ENCODE measurements around the gene STAG3.

Gene STAG3

DNA sequence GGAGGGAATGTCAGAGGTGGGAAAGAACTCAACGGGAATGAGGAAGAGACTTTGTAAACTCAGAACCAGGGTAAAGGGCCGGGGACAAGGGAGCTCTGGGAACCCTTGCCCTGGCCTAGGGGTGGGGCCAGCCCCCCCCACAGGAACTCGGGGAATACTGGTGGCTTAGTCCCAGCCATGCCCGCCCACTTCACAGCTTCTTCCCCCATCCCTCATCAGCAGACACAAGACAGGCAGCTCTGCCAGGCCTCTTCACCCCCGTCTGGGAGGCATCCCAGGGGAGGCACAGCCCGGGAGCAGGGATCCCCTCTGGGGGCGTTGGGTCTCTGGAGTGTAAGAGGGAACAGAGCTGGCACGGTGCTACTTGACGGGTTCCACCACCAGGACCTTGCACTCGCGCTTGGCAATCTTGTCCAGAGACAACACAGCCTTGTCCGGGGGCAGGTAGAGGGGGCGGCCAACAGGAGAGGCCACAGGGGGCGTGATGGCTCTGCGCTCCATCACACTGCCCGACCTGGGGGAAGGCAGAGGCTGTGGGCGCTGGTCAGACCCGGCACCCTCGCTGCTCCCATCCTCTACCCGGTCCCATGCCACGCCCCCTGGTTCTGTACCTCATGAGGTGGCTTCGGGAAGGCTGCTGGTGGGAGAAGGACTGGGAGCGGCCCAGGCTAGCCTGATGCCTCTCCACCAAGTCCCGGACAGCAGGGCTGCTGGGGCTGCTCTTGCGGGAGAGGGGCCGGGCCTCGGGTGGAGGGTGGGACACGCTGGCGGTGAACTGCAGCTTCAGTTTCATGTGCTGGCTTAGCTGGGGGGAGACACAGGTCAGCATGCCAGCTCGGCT lies 22.8 kb upstream of the STAG3 start:
- no peak for DNase-seq

DNA sequence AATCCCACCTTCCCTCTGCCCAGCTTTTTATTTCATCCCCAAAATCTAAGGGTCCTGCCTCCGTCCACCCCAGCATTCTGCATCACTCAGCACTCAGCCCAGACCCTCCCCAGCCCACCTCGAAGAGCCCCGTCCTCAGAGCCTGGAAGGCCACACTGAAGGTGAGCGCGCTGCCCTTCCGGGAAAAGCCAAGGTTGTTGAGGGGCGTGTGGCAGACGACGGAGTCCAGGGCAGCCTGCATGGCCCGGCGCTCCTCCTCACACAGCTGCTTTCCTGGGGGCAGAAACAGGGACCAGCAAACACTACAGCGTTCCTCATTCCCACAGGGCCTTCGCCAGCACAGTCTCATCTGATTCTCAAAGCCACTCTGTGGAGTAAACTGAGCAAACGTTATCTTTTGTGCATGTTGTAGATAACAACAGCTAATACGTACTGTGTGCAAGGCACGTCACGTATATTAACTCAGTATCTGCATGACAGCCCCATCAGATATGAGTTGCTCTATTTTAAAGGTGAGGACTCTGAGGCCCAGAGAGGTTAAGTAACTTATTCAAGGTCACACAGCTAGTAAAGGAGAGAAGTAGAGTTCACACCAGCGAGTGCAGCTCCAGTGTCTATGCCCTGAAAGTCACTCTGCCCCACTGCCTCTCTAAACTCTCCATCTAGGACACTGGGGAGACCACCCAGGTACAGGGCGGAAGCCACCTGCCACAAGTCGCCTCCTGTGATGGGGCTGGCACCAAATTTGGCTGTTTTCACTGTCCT lies 22.0 kb upstream of the STAG3 start:
- no peak for DNase-seq

DNA sequence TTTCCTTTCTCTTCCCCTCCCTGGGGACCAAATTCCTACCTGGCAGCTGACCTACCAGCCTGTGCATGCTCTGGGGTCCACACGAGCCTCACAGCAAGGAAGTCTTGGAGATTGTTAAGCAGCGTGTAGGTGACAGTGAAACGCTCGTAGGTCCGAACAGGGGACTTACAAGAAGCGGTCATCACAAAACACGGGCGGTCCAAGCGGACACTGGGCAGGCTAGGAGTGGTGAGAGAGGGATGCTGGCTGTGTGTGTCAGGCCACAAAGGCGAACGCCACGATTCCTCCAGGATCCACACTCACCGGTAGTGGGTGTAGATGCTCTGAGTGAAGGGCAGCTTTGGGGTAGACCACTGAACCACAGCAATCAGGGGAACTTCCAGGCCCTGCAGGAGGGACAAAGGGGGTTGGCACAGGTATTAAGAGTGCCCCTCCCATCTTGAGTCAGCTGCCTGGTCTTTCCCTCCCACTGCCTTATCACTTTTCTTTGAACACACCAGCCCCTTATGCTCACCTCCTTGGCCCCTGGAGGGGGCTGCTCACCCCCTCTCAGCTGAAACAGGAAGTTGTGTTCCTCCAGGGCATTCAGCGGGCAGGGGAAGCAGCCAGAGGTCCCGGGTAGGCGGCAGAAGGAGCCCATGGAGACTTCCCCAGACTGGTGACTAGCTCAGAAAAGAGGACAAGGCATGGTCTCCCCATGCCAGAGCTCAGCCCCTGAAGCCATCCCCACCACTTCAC lies 21.2 kb upstream of the STAG3 start:
- DNase-seq, result no peak

DNA sequence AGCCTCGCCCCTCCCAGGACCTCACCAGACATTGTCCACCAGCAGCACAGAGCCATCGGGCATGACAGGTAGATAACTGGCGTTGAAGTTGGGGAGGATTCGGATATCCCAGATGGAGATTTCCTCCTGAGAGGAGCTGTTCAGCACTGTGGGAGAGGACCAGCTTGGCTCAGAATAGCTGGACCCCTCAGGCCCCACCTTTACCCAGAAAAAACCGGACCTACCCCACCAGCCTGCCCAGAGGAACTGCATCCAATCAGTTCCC lies 20.7 kb upstream of the STAG3 start:
- DNase-seq, result no peak

DNA sequence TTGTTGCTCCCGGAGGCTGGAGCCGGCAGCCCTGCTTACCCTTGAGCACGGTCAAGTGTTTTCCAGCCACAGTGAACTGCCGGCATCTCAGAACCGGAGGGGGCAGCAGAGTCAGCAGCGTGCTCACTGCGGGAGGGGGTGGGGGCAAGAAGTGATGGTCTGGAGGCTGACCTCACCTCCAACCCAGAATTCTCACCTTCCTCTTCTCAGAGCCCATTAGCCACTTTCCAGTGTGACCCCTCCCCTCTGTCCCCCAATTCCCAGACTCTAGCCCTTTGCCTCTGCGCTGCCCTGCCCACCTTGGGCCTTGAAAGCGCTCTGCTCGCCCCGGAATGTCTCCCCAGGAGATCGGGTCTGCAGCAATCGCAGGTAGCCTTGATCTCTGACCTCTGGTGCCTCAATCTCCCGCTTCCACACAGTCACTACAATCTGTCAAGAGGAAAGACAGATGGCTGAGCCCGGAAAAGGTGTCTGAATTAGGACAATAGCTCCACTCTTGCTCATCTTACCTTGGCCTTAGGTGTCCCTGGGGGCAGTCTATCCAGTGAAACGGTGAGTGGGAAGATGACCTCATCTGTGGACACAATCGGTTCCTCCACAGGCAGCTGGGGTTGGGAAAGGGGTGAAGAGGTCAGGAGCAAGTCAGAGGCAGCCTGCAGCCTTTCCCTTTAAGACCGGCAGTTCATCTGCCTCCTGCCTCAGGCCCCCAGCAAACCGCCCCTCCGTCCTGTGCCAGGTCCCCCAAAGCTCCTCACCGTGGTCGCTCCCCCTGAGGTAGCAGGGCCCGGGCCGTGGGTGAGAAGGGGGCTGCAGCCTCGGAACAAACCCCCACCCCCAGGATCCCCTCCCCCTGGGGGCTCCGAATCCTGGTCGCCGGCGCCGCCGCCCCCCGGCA lies 20.1 kb upstream of the STAG3 start:
- DNase-seq, result peak; percentile 69

DNA sequence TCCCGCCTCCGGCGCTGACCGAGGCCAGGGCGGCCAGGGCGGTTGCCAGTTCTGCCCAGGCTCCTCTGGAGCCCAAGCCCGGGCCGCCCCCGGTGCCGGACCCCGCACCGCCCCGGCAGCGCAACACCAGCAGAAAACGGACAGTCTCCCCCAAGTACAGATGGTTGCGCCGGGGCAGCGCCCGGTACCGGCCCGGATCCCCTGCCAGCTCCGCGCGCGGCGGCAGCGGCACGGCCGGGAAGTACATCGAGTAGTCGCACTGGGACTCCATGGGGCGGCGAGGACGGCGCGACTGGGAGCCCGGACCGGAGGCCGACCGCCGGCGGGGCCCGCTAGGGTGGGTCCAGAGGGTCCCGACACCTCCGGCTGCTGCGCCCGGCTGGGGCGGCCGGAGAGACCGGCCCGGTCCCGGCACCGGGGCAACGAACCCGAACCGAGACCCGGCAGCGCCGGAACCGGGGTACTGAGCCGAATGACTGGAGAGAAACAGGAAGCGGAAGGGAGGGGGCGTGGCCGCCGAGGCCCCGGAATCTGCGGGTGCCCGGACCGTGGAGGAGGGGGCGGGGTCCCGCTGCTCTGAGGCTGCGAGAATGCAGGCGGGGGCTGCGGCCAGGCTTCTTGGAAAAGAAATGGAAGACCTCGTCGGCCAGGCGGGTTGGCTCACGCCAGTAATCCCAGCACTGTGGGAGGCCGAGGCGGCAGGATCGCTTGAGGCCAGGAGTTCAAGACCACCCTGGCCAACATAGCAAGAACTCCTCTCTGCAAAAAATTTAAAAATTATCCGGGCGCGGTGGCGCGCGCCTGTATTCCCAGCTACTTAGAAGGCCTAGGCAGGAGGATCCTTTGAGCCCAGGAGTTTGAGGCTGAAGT lies 19.3 kb upstream of the STAG3 start, which contains the start of gene TRAPPC14:
Gene TRAPPC14, minus strand, starts transcription at position 495 of the 870 bp plus-strand sequence. Its CDS starts 224 bp downstream, at position 271.
- peak; percentile 83 for DNase-seq

DNA sequence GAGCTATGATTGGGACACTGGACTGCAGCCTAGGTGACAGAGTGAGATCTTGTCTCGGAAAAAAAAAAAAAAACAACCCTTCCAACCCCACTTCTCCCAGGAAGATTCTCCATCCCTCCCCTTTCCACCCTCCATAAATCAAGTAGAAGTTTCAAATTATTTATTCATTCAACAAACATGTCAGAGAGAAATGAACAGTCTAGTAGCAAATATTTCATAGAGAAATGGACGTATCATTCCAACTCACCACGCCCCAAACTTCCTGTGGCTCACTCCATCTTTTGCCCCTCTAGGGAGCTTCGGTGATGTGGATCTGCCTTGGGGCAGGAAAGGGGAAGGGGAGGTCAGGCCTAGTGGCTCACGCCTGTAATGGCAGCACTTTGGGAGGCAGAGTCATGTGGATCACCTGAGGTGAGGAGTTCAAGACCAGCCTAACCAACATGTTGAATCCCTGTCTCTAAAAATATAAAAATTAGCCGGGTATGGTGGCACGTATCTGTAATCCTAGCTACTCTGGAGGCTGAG lies 18.6 kb upstream of the STAG3 start:
- DNase-seq, result no peak

DNA sequence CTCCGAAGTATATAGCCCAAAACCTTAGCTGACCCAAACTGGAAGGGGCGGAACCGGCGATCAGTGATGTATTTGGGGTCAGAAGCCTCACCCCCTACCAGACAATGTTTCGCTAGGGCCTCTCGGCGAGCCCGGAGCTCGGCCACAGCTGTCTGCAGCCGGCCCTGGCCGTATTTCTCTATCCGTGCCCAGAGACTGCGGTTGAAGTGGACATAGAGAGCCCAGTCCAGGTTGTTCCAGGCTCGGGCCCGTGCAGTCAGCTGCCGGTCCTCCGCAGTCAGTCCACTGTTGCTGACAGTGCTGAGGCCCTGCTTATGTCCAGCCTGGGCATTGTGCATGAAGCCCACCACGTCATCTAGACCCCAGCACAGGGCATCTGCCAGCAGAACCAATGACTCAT lies 17.7 kb upstream of the STAG3 start:
- no peak for DNase-seq

DNA sequence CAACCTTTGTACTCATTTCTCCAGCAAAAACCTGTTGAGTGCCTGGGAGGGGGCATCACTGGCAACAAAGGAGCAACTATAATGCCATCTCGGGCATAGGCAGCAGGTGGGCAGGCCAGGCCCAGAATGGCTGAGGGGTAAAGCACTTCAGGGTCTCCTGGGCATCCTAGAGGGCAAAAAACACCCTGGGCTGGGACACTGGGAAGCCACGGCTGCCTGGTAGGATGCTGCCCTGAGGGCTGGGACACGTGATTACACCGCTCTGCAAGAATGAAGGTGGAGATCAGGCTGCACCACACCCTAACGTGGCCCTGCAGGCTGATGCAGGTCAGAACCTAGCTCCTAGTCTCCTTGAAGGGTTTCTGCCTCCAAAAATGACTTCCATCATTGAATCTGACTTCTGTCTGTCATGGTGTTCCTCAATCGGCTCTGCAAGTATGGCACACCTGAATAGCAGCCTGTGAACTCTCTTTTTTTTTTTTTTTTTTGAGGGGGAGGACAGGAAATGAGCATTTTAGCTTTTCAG lies 14.6 kb upstream of the STAG3 start:
- DNase-seq, result peak; percentile 24

DNA sequence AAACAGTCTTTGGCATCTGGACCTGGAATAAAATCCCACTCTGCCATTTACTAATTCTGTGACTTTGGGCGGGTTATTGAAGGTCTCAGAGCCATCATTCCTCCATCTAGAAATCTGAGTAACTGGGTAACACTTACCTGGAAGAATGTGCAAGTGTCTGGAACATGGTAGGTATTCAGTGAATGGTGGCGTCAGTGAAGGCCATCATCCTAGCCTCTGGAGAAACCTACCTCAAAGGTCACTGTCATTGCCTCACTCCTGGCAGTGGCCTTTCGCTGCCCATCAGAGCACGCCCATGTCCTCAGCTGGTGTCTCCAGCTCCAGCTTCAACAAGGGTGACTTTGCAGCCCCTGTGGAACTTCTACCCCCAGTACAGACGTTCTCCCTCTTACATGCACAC lies 13.8 kb upstream of the STAG3 start:
- DNase-seq, result no peak

DNA sequence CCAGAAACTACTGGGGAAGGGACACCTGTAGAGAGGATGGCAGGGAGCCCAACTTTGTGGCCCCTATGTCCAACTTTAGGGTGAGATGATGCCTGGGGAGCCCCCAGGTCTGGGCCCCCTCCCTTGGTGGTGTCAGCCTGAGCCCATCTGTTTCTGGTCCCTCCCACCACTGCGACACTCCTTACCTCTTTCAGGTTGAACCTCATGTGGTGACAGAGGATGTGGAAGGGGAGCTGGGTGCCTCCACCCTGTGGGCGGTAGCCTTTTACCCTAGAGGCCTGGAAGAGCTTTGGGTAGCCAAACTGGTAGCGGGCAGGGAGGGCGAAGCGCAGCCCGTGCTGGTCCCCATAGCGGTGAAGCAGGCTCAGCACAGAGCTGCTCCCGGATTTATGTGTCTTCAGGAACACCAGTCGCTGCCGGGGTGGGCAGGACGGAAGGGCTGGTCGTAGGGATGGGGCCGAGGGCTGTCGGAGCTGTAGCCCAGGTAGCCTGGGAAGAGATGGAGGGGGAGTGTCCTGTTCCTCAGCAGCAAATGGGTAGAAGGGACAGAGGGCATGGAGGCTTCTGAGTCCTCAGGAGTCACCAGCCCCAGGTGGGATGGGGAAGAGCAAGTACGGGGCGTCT lies 11.3 kb upstream of the STAG3 start:
- no peak for DNase-seq

DNA sequence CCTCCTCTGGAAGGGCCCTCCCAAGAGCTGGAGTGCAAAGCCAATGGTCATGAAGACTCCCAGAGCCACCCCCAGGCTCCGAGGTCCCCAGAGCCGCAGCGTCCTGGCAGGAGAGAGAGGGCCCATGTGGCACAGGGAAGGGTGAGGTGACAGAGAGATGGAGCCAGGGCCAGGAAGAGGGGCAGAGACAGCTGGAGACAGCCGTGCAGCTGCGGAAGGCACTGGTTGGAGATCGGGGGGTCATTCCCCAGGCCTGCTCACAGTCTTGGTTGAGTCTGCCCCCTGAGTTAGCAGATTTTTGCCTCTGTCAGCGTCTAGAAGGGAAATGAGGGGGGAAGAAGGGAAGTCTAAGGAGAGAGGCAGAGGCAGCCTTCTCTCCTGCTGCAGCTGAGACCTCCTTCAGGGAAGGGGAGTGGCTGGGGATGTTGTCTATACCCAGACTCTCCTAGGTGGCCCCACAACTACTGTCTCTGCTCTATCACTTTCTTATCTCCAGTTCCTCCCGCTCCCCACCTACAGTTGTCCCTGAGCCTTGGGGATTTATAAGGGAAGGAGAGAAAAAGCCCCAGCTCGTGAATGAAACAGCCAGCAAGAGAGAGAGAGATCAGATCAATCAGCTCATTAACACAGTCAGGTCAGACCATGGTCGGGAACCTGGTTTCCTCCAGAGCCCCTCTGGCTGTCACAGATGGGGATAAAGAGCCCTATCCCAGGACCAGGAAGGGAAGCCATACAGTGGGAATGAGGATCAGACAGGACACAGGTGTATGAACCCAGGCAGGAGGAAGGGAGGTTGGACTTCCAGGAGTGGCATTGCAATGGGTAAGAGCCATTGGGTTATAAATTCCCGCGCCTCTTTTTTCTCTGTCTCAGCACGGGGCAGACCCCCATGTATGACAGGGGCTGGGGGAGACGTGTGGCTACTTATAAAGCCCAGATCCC lies 10.5 kb upstream of the STAG3 start:
- no peak for DNase-seq

DNA sequence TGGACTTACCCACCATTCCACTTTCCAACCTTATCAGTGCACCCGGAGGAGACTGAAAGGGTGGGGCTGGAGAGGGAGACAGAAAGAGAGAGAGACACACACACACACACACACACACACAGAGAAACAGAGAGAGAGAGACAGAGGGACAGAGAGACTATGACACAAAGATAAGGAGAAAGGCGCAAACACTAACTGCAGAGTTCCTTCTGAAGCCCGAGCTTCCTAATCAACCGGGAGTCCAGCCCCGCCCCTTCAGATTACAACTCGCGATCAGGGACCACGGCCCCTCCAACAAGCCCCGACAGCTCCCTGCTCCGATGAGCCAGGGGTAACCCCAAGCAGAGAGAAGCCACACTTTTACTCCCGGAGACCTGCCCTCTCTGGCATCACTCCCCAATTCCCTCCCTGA lies 9.8 kb upstream of the STAG3 start:
- peak; percentile 21 for DNase-seq

DNA sequence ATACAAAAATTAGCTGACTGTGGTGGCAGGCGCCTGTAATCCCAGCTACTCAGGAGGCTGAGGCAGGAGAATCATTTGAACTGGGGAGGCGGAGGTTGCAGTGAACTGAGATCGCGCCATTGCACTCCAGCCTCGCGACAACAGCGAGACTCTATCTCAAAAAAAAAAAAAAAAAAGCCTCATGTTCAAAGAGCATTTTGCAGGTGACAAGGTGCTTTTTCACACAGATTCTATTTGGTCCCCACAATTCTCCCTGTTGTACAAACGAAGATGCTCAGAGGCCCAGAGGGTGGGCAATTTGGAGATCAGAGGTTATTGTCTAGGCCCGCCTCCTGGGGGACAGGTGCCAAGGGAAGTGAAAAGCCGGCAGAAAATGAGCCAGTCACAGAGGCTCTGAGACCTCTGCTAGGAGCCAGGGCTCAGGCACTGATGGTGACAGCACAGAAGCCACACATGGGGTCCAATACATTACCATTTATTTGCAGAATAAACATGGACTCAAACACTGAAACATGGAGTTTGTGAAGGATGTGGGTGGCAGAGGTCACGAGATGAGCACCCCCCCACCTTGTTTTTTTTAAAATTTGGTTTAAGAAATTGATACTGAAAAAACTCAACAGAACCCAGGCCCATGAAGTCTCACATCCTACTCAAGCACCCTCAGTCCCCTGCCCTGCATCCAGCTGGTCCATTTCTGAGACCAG lies 8.4 kb upstream of the STAG3 start:
- DNase-seq, result no peak

DNA sequence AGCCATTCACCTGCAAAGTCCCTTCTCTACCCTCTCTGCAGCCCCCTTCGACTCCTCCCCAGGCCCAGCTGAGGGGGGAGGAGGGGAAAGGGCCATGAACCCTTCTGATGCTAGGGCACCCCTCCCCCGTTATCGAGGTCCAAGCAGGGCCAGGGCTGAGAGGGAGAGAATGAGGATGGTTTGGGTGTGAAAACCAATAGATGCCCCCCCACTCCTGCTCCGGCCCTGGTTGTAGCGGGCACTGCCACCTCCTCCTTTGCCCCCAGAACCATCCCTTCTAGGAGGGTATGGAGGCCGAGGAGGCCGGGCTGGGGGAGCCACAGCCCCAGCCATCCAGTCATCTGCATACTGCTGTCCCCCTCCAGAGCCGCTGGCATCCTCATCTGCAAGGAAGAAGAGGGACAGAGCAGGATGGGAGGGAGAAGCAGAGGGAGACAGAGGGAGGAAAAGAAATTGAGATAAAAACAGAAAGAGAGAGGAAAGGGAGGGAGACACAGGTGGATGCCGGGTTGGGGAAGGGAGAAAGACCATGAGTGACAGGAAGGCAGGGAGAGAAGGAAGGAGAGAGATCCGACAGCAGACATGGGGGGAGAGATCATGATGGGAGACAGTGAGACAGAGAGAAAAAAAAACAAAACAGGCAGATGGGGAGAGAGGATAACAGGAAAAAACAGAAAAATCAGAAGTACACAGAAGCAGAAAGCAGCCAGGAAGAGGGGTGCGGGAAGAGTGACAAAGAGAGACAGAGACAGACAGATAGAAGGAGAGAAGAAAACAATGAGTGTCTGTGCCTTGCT lies 7.4 kb upstream of the STAG3 start:
- DNase-seq, result no peak

DNA sequence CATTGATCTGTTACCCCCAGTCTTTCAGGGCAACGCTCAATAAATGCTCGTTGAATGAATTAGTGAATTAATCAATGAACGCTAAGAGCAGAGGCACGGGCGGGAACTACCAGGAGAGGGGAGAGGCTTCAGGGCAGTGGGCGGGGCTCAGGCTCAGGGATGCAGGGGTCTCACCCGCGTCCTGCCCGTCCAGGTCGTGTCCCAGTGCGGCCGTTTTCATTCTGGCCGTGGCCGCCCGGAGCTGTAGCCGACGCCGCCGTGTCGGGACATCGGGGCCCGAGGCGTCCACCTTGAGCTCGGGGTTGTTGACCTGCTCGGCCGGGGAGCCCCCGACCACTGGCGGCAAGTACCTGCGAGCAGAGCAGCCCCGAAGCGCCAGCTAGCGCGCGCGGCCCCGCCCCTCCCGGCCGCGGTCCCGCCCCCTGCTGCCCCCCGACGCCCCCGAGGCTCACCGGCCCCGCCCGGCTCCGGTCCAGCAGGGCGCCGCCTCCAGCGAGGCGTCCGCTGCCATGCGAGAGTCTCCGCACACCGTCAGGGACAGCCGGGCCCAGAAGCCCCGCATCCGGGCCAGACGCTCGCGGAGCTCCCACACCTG lies 6.5 kb upstream of the STAG3 start:
- DNase-seq, result no peak

DNA sequence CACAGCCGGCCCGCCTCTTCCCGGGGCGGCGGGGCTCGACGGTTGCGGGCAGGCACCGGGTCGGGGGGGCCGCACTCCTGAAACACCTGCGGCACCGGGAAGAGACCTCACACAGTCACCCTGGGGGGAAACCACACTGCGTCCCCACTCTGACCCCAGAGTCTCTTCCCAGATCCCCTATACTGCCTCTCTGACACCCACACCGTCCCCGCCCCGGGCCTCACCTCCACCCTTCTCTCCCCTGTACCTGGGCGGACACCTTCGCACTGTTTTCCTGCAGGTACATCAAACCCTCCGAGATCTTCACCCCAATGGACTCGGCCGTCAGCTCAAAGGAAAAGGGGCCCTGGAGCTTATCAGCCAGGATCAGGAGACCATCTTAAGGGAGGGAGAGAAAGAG lies 5.9 kb upstream of the STAG3 start:
- no peak for DNase-seq
